PC-3 (cell line): ENCODE results near the gene FBLN7.

Experiments
- EZH2 ChIP-seq: fragments of 300-600 bp; sonication (generic); IDR thresholded peaks from one replicate; pipeline ENCODE4 v1.6.1; 2017; ENCODE audit warnings: antibody characterized with exemption, mild to moderate bottlenecking, low read length; ENCODE audit not compliant: unreplicated experiment
- TF ChIP-seq, protein P1 (sequence below): fragments of 300-600 bp; sonication (generic); conservative IDR thresholded peaks from 2 replicates; pipeline ENCODE4 v1.5.1; 2017; ENCODE audit warnings: antibody characterized with exemption, low read depth, mild to moderate bottlenecking, low read length

DNA sequence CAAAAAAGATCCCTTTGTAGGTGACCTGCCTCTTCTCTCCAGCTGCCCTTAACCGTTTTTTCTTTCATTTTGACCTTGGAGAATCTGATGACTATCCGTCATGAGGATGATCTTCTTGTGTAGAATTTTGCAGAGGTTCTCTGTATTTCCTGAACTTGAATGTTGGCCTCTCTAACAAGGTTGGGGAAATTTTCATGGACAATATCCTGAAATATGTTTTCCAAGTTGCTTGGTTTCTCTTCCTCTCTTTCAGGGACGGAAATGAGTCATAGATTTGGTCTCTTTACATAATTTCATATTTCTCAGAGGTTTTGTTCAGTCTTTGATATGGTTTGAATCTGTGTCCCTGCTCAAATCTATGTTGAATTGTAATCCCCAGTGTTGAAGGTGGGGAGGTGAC, 82.6 kb downstream of the FBLN7 start:
- TF ChIP-seq, protein P1, sequence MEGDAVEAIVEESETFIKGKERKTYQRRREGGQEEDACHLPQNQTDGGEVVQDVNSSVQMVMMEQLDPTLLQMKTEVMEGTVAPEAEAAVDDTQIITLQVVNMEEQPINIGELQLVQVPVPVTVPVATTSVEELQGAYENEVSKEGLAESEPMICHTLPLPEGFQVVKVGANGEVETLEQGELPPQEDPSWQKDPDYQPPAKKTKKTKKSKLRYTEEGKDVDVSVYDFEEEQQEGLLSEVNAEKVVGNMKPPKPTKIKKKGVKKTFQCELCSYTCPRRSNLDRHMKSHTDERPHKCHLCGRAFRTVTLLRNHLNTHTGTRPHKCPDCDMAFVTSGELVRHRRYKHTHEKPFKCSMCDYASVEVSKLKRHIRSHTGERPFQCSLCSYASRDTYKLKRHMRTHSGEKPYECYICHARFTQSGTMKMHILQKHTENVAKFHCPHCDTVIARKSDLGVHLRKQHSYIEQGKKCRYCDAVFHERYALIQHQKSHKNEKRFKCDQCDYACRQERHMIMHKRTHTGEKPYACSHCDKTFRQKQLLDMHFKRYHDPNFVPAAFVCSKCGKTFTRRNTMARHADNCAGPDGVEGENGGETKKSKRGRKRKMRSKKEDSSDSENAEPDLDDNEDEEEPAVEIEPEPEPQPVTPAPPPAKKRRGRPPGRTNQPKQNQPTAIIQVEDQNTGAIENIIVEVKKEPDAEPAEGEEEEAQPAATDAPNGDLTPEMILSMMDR, result no peak
- no peak for TF ChIP-seq EZH2
